ENCODE data around the gene NOL9. TPM values are rescaled to one million over a fixed set of nuclear protein-coding genes. Genes with fewer than 3 reads are reported as not detected.

Gene NOL9
- total RNA-seq, 4 donors from 2014 or later, result 16.6 to 25.0 (median 21.1) TPM

- Histone ChIP-seq H3K27me3 (peaks cover 0 to 41% (median 0%) of the 10 kb centered on the region in 4 donors), H3K27ac (replicated peaks in 1 of 4) (no peak overlapping the region), H3K9me3 (no peaks in the 10 kb centered on the region), H3K4me1 (peaks cover 13 to 18% (median 17%) of the 10 kb centered on the region in 4 donors), H3K4me3 (no peak overlapping the region), H3K36me3 (no peaks in the 10 kb centered on the region)
- WGBS, result 92% methylated on average over 9 of the region's 15 CpGs
- intact Hi-C loops (cut with DNase I), result no loop called here
- DNase-seq (ENCODE audit: extremely low spot score), result no peak
- no peak for TF ChIP-seq POLR2A (IDR thresholded peaks at IDR 0.05; ENCODE audit: low read depth)
- no peak for TF ChIP-seq EP300 (IDR thresholded peaks at IDR 0.05)
- TF ChIP-seq POLR2AphosphoS5 (IDR thresholded peaks at IDR 0.05), result no peak
These were observed 49.4 kb downstream of the NOL9 start for GRCh38 chr1:6504887-6505286.

GRCh38 chr1:6503884-6504602 lies 50.3 kb downstream of the NOL9 start:
- H3K36me3 ChIP-seq, result no peaks in the 10 kb centered on the region
- intact Hi-C loops (cut with DNase I), result no loop called here
- peaks cover 15 to 18% (median 17%) of the 10 kb centered on the region in 4 donors for H3K4me1 ChIP-seq
- TF ChIP-seq POLR2AphosphoS5 (IDR thresholded peaks at IDR 0.05) (no peak), EP300 (IDR thresholded peaks at IDR 0.05) (no peak)
- 83% methylated on average over 16 of the region's 20 CpGs for whole genome bisulfite sequencing
- H3K27me3 ChIP-seq, result peaks cover 0 to 41% (median 0%) of the 10 kb centered on the region in 4 donors
- H3K4me3 ChIP-seq, result no peak overlapping the region
- no peak overlapping the region for H3K27ac ChIP-seq (replicated peaks in 1 of 4)
- no peaks in the 10 kb centered on the region for H3K9me3 ChIP-seq
- DNase-seq (ENCODE audit: extremely low spot score), result no peak

GRCh38 chr1:6502000-6502891 lies 52.1 kb downstream of the NOL9 start:
- Histone ChIP-seq H3K4me3 (no peak overlapping the region), H3K9me3 (no peaks in the 10 kb centered on the region), H3K27ac (replicated peaks in 1 of 4) (peak overlapping the region in 2 of 4 donors; percentile 13 to 15), H3K4me1 (peaks cover 25 to 33% (median 29%) of the 10 kb centered on the region in 4 donors), H3K27me3 (peaks cover 0 to 32% (median 0%) of the 10 kb centered on the region in 4 donors), H3K36me3 (no peaks in the 10 kb centered on the region)
- 46% methylated on average over 17 of the region's 31 CpGs for WGBS
- DNase-seq (ENCODE audit: extremely low spot score), result no peak
- TF ChIP-seq CTCF (IDR thresholded peaks at IDR 0.05) (no peak), EP300 (IDR thresholded peaks at IDR 0.05) (no peak), POLR2AphosphoS5 (IDR thresholded peaks at IDR 0.05) (no peak), POLR2A (IDR thresholded peaks at IDR 0.05; ENCODE audit: low read depth) (no peak)
- intact Hi-C loops (cut with DNase I), result no loop called here

- TF ChIP-seq EP300 (IDR thresholded peaks at IDR 0.05) (no peak), POLR2AphosphoS5 (IDR thresholded peaks at IDR 0.05) (no peak), POLR2A (IDR thresholded peaks at IDR 0.05; ENCODE audit: low read depth) (no peak), CTCF (IDR thresholded peaks at IDR 0.05) (no peak)
- Histone ChIP-seq H3K27ac (replicated peaks in 1 of 4) (no peak overlapping the region), H3K27me3 (peaks cover 0 to 26% (median 0%) of the 10 kb centered on the region in 4 donors), H3K4me3 (no peak overlapping the region), H3K9me3 (no peaks in the 10 kb centered on the region), H3K4me1 (peaks cover 25 to 41% (median 37%) of the 10 kb centered on the region in 4 donors), H3K36me3 (no peaks in the 10 kb centered on the region)
- no peak for DNase-seq (ENCODE audit: extremely low spot score)
- WGBS, result 87% methylated on average over 10 of the region's 10 CpGs
- intact Hi-C loops (cut with DNase I), result no loop called here
These were observed 53.0 kb downstream of the NOL9 start for GRCh38 chr1:6501279-6501813.

GRCh38 chr1:6500544-6501278 lies 53.6 kb downstream of the NOL9 start:
- no peaks in the 10 kb centered on the region for H3K36me3 ChIP-seq
- H3K27ac ChIP-seq (replicated peaks in 1 of 4), result no peak overlapping the region
- no peak overlapping the region for H3K4me3 ChIP-seq
- peaks cover 28 to 47% (median 43%) of the 10 kb centered on the region in 4 donors for H3K4me1 ChIP-seq
- 75% methylated on average over 27 of the region's 27 CpGs for WGBS
- TF ChIP-seq CTCF (IDR thresholded peaks at IDR 0.05) (no peak), POLR2A (IDR thresholded peaks at IDR 0.05; ENCODE audit: low read depth) (no peak), POLR2AphosphoS5 (IDR thresholded peaks at IDR 0.05) (no peak), EP300 (IDR thresholded peaks at IDR 0.05) (no peak)
- intact Hi-C loops (cut with DNase I), result no loop called here
- DNase-seq (ENCODE audit: extremely low spot score), result no peak
- no peaks in the 10 kb centered on the region for H3K9me3 ChIP-seq
- H3K27me3 ChIP-seq, result peaks cover 0 to 20% (median 0%) of the 10 kb centered on the region in 4 donors
